HepG2 (cell line): ENCODE data around the gene SPATA25. TPM values are rescaled to one million over a fixed set of nuclear protein-coding genes. Genes with fewer than 3 reads are reported as not detected.

Experiments
- ADNP ChIP-seq: sonication (generic); formaldehyde crosslinking; IDR thresholded peaks from 2 replicates; pipeline ENCODE4 v1.4.0; 2020; ENCODE audit warnings: missing genetic modification reagents
- CENPBD1 ChIP-seq: sonication (generic); formaldehyde crosslinking; IDR thresholded peaks from 2 replicates; pipeline ENCODE4 v1.8.0; 2022; ENCODE audit warnings: missing genetic modification reagents, low read depth, mild to moderate bottlenecking, borderline replicate concordance
- ESRRA ChIP-seq: sonication (generic); formaldehyde crosslinking; IDR thresholded peaks from 2 replicates; pipeline ENCODE4 v1.5.1; 2020; ENCODE audit warnings: mild to moderate bottlenecking, low read depth, missing genetic modification reagents
- ETV6 ChIP-seq: sonication (generic); formaldehyde crosslinking; conservative IDR thresholded peaks from 2 replicates; pipeline ENCODE4 v1.4.0; 2020; ENCODE audit warnings: missing genetic modification reagents
- HINFP ChIP-seq: sonication (generic); formaldehyde crosslinking; IDR thresholded peaks from 2 replicates; pipeline ENCODE4 v1.4.0; 2020; ENCODE audit warnings: low read depth, mild to moderate bottlenecking, missing genetic modification reagents
- JUND ChIP-seq: sonication (generic); formaldehyde crosslinking; IDR thresholded peaks from 2 replicates; pipeline ENCODE4 v1.8.0; 2022; ENCODE audit warnings: mild to moderate bottlenecking, missing genetic modification reagents
- KLF6 ChIP-seq: IDR thresholded peaks from 2 replicates; pipeline ENCODE4 v1.8.0; 2016; ENCODE audit warnings: missing biosample characterization, missing genetic modification reagents
- MAZ ChIP-seq, 2 experiments: sonication (generic) in 1 of 2; formaldehyde crosslinking in 1 of 2; IDR thresholded peaks; 2 replicates each; pipeline versions ENCODE4 v1.5.0 to v1.6.1; 2012 to 2020; ENCODE audit warnings: low read depth in 2 of 2, mild to moderate bottlenecking in 2 of 2, borderline replicate concordance in 1 of 2, improper control_type of control experiment in 1 of 2, low read length in 1 of 2, missing genetic modification reagents in 1 of 2, moderate library complexity in 1 of 2
- MXD4 ChIP-seq: IDR thresholded peaks from 2 replicates; pipeline ENCODE4 v1.6.1; 2016; ENCODE audit warnings: mild to moderate bottlenecking, missing biosample characterization, missing genetic modification reagents
- MZF1 ChIP-seq: sonication (generic); formaldehyde crosslinking; IDR thresholded peaks from 2 replicates; pipeline ENCODE4 v1.8.1; 2023; ENCODE audit warnings: mild to moderate bottlenecking, missing genetic modification reagents, borderline replicate concordance
- NR2F1 ChIP-seq, 2 experiments: fragments of 450-650 bp in 1 of 2; formaldehyde crosslinking in 1 of 2; IDR thresholded peaks; 2 replicates each; pipeline versions ENCODE4 v1.5.0 to v1.6.1; 2016 to 2020; ENCODE audit warnings: mild to moderate bottlenecking in 1 of 2, missing compliant biosample characterization in 1 of 2, missing genetic modification reagents in 1 of 2, moderate library complexity in 1 of 2
- NR2F2 ChIP-seq: IDR thresholded peaks from 2 replicates; pipeline ENCODE4 v1.6.1; 2012; ENCODE audit warnings: low read depth, inconsistent platforms, borderline replicate concordance
- RBFOX2 ChIP-seq: fragments of 200-400 bp; formaldehyde crosslinking; IDR thresholded peaks from 2 replicates; pipeline ENCODE4 v1.6.1; 2017; ENCODE audit warnings: low read depth, mild to moderate bottlenecking, low read length
- SRY ChIP-seq: sonication (generic); formaldehyde crosslinking; IDR thresholded peaks from 2 replicates; pipeline ENCODE4 v1.8.0; 2022; ENCODE audit warnings: mild to moderate bottlenecking, missing genetic modification reagents
- TEAD2 ChIP-seq: sonication (generic); formaldehyde crosslinking; IDR thresholded peaks from 2 replicates; pipeline ENCODE4 v1.9.0; 2021; ENCODE audit warnings: missing genetic modification reagents
- THYN1 ChIP-seq: sonication (generic); formaldehyde crosslinking; IDR thresholded peaks from 2 replicates; pipeline ENCODE4 v1.8.1; 2023; ENCODE audit warnings: low read depth, mild to moderate bottlenecking, moderate library complexity, missing genetic modification reagents, borderline replicate concordance
- TOE1 ChIP-seq: sonication (generic); formaldehyde crosslinking; IDR thresholded peaks from 2 replicates; pipeline ENCODE4 v1.4.0; 2020; ENCODE audit warnings: mild to moderate bottlenecking, missing genetic modification reagents
- ZNF564 ChIP-seq: sonication (generic); formaldehyde crosslinking; IDR thresholded peaks from 2 replicates; pipeline ENCODE4 v1.8.1; 2023; ENCODE audit warnings: mild to moderate bottlenecking, missing genetic modification reagents
- ZNF567 ChIP-seq: sonication (generic); formaldehyde crosslinking; IDR thresholded peaks from 2 replicates; pipeline ENCODE4 v1.8.1; 2023; ENCODE audit warnings: mild to moderate bottlenecking, missing genetic modification reagents, borderline replicate concordance
- ZNF619 ChIP-seq: sonication (generic); formaldehyde crosslinking; IDR thresholded peaks from 2 replicates; pipeline ENCODE4 v1.4.0; 2020; ENCODE audit warnings: mild to moderate bottlenecking, missing genetic modification reagents
- ZNF792 ChIP-seq: IDR thresholded peaks from 2 replicates; pipeline ENCODE4 v1.6.1; 2016
- ZNF879 ChIP-seq: sonication (generic); formaldehyde crosslinking; IDR thresholded peaks from 2 replicates; pipeline ENCODE4 v1.8.1; 2023; ENCODE audit warnings: missing genetic modification reagents
- ZSCAN22 ChIP-seq: sonication (generic); formaldehyde crosslinking; IDR thresholded peaks from 2 replicates; pipeline ENCODE4 v1.4.0; 2020; ENCODE audit warnings: mild to moderate bottlenecking, missing genetic modification reagents
- ZSCAN25 ChIP-seq: sonication (generic); formaldehyde crosslinking; IDR thresholded peaks from 2 replicates; pipeline ENCODE4 v1.8.0; 2022; ENCODE audit warnings: mild to moderate bottlenecking, missing genetic modification reagents
- polyA plus RNA-seq, 8 experiments: library from polyadenylated mRNA; depleted of rRNA in 3 of 8; stranded (reverse) in 7 of 8; unstranded in 1 of 8; fragments of >200 nt; fragmentation: Illumina TruSeq in 4 of 8; extraction: Trizol in 4 of 8; gene quantifications; 2 replicates each; pipeline versions ENCODE4 v1.2.1 to v1.2.3, GENCODE V29; 2011 to 2016; ENCODE audit warnings: low read depth in 4 of 8, missing spikeins in 1 of 8, mixed read lengths in 1 of 8; ENCODE audit not compliant: insufficient read depth in 1 of 8
- total RNA-seq, 5 experiments: library from RNA; depleted of rRNA; stranded (reverse); fragments of >200 nt; fragmentation: Illumina TruSeq; extraction: Trizol; gene quantifications; 2 replicates each; pipeline ENCODE4 v1.2.3, GENCODE V29; 2016; ENCODE audit warnings: low read depth in 1 of 5
- TF ChIP-seq, protein P1 (sequence below): sonication (generic); formaldehyde crosslinking; IDR thresholded peaks from 2 replicates; pipeline ENCODE4 v1.4.0; 2020; ENCODE audit warnings: missing genetic modification reagents, mild to moderate bottlenecking, borderline replicate concordance

The SPATA25 gene
- total and polyA plus RNA-seq, 2 of the 13 experiments (the other 11 are each of a cell fraction or from before 2014, with no cell fraction given) = 4.8 to 7.6 TPM

- TF ChIP-seq HINFP (CRISPR knock-in tag) (peak; percentile 60; the same call in 1 of the 2 replicates), NR2F1 (CRISPR knock-in tag; IDR thresholded peaks at IDR 0.05) (no peak), MAZ (IDR thresholded peaks at IDR 0.05; ENCODE audit: borderline replicate concordance, low read depth, low read length) (no peak), MAZ (CRISPR knock-in tag; IDR thresholded peaks at IDR 0.05; ENCODE audit: low read depth) (no peak), ADNP (CRISPR knock-in tag) (no peak), MXD4 (CRISPR knock-in tag) (peak; percentile 95), ZSCAN22 (no peak), ZNF792 (CRISPR knock-in tag) (peak; percentile 93), JUND (CRISPR knock-in tag) (peak; percentile 46; the same call in 1 of the 2 replicates), ZNF619 (CRISPR knock-in tag) (peak; percentile 89; the same call in 1 of the 2 replicates), MZF1 (CRISPR knock-in tag) (no peak), THYN1 (CRISPR knock-in tag) (0 out of 2 replicates have a peak, but pooled peaks have one; percentile 1), ZNF879 (CRISPR knock-in tag) (0 out of 2 replicates have a peak, but pooled peaks have one; percentile 11), CENPBD1 (no peak), ZNF567 (CRISPR knock-in tag) (no peak), RBFOX2 (peak; percentile 94), NR2F2 (no peak), KLF6 (CRISPR knock-in tag) (peak; percentile 62; the same call in 1 of the 2 replicates), TOE1 (CRISPR knock-in tag) (peak; percentile 86; the same call in 1 of the 2 replicates), ZNF564 (CRISPR knock-in tag) (peak; percentile 89), TEAD2 (CRISPR knock-in tag) (no peak; the same call in 1 of the 2 replicates), SRY (CRISPR knock-in tag) (peak; percentile 95), ETV6 (CRISPR knock-in tag) (no peak; the same call in 1 of the 2 replicates), ZSCAN25 (CRISPR knock-in tag) (peak; percentile 77; the same call in 1 of the 2 replicates), ESRRA (CRISPR knock-in tag) (peak; percentile 33; the same call in 1 of the 2 replicates)
- TF ChIP-seq, protein P1, sequence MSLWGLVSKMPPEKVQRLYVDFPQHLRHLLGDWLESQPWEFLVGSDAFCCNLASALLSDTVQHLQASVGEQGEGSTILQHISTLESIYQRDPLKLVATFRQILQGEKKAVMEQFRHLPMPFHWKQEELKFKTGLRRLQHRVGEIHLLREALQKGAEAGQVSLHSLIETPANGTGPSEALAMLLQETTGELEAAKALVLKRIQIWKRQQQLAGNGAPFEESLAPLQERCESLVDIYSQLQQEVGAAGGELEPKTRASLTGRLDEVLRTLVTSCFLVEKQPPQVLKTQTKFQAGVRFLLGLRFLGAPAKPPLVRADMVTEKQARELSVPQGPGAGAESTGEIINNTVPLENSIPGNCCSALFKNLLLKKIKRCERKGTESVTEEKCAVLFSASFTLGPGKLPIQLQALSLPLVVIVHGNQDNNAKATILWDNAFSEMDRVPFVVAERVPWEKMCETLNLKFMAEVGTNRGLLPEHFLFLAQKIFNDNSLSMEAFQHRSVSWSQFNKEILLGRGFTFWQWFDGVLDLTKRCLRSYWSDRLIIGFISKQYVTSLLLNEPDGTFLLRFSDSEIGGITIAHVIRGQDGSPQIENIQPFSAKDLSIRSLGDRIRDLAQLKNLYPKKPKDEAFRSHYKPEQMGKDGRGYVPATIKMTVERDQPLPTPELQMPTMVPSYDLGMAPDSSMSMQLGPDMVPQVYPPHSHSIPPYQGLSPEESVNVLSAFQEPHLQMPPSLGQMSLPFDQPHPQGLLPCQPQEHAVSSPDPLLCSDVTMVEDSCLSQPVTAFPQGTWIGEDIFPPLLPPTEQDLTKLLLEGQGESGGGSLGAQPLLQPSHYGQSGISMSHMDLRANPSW (CRISPR knock-in tag) = 0 out of 2 replicates have a peak, but pooled peaks have one; percentile 35
These were observed 2.9 kb upstream of the SPATA25 start (continued) for GRCh38 chr20:45890077-45890984.
